DND-41 (cell line): ENCODE data around the gene TSSK2.

Source experiments
- ATAC-seq: fragments of 200-7000 bp; cut with Tn5 transposase; 3 replicates; pipeline ENCODE4 v1.9.1; 2021; ENCODE audit warnings: low read depth; ENCODE audit not compliant: insufficient read depth
- DNase-seq: peaks from one replicate; pipeline ENCODE4 v3.0.0-alpha.2; 2020
- H2AFZ ChIP-seq: 2 replicates; pipeline ENCODE4 v1.6.0; 2012; ENCODE audit warnings: low read depth, low read length
- H3K27ac ChIP-seq: 2 replicates; pipeline ENCODE4 v1.5.1; 2012; ENCODE audit warnings: low read length, inconsistent platforms
- H3K27me3 ChIP-seq: fragments of 200-600 bp; sonication (generic); 2 replicates; pipeline ENCODE4 v1.6.0; 2012; ENCODE audit warnings: low read length, mild to moderate bottlenecking, inconsistent platforms; ENCODE audit not compliant: insufficient read depth, poor library complexity
- H3K36me3 ChIP-seq: 2 replicates; pipeline ENCODE4 v1.5.1; 2012; ENCODE audit warnings: low read length, inconsistent platforms; ENCODE audit not compliant: insufficient read depth
- H3K4me1 ChIP-seq: 2 replicates; pipeline ENCODE4 v1.5.1; 2012; ENCODE audit warnings: mild to moderate bottlenecking, low read length; ENCODE audit not compliant: insufficient read depth
- H3K4me2 ChIP-seq: 2 replicates; pipeline ENCODE4 v1.6.0; 2012; ENCODE audit warnings: mild to moderate bottlenecking, moderate library complexity, low read length, inconsistent platforms; ENCODE audit not compliant: insufficient read depth
- H3K4me3 ChIP-seq, 2 experiments: fragments of 200-600 bp in 1 of 2; shearing (Covaris generic) in 1 of 2; 2 replicates each; pipeline ENCODE4 v1.5.1; 2012 to 2016; ENCODE audit warnings: inconsistent platforms in 2 of 2, low read length in 2 of 2, mild to moderate bottlenecking in 2 of 2, low read depth in 1 of 2, moderate library complexity in 1 of 2
- H3K79me2 ChIP-seq: 2 replicates; pipeline ENCODE4 v1.6.0; 2012; ENCODE audit warnings: low read length, inconsistent platforms; ENCODE audit not compliant: insufficient read depth
- H3K9ac ChIP-seq: 2 replicates; pipeline ENCODE4 v1.6.0; 2012; ENCODE audit warnings: low read depth, mild to moderate bottlenecking, inconsistent platforms, low read length, moderate library complexity
- H3K9me3 ChIP-seq: 2 replicates; pipeline ENCODE4 v1.5.1; 2012; ENCODE audit warnings: low read length, moderate library complexity, mild to moderate bottlenecking, inconsistent platforms; ENCODE audit not compliant: insufficient read depth, severe bottlenecking
- H4K20me1 ChIP-seq: 2 replicates; pipeline ENCODE4 v1.6.0; 2012; ENCODE audit warnings: low read length; ENCODE audit not compliant: insufficient read depth
- EZH2 ChIP-seq: IDR thresholded peaks from 3 replicates; pipeline ENCODE4 v1.6.1; 2012; ENCODE audit warnings: borderline replicate concordance, low read depth, mild to moderate bottlenecking, moderate library complexity, low read length, inconsistent platforms; ENCODE audit not compliant: severe bottlenecking
- TF ChIP-seq, protein P1 (sequence below): IDR thresholded peaks from 2 replicates; pipeline ENCODE4 v1.5.1; 2012; ENCODE audit warnings: borderline replicate concordance, low read length, moderate library complexity, mild to moderate bottlenecking; ENCODE audit not compliant: poor library complexity, severe bottlenecking; ENCODE audit errors: extremely low read depth

TSSK2 gene

DNA sequence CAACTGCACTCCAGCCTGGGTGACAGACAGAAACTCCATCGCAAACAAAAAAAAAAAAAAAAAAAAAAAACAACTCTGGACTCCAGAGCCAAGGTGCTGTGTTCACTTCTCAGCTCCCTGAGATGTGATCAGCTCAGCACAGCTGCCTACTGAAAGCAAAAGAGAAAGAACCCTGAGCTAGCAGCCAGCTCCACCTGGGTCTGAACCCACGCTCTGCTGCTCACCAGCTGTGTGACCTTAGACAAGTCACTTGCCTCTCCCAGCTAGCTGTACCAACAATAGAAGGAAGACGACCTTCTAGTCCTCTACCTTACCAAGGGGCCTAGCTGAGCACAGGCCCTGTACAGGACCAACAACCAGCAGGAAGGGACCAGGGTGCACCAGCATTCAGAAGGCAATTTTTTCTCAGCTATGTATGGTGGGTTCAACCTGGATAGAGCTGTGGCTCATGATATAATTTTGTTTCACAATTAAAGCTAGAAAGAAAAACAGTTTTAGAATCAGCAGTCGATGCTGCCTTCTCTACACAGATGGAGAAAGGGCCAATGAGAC lies 12.7 kb upstream of the TSSK2 start:
- TF ChIP-seq EZH2 = no peak
- TF ChIP-seq, protein P1, sequence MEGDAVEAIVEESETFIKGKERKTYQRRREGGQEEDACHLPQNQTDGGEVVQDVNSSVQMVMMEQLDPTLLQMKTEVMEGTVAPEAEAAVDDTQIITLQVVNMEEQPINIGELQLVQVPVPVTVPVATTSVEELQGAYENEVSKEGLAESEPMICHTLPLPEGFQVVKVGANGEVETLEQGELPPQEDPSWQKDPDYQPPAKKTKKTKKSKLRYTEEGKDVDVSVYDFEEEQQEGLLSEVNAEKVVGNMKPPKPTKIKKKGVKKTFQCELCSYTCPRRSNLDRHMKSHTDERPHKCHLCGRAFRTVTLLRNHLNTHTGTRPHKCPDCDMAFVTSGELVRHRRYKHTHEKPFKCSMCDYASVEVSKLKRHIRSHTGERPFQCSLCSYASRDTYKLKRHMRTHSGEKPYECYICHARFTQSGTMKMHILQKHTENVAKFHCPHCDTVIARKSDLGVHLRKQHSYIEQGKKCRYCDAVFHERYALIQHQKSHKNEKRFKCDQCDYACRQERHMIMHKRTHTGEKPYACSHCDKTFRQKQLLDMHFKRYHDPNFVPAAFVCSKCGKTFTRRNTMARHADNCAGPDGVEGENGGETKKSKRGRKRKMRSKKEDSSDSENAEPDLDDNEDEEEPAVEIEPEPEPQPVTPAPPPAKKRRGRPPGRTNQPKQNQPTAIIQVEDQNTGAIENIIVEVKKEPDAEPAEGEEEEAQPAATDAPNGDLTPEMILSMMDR = no peak
- Histone ChIP-seq H3K27me3 (no peaks in the 10 kb centered on the region), H3K79me2 (peaks cover 88% of the 10 kb centered on the region), H3K4me2 (peak overlapping the region; percentile 17; the same call in 1 of the 2 replicates), H4K20me1 (peaks cover 73% of the 10 kb centered on the region), H3K4me3 (no peak overlapping the region), H3K9ac (no peak overlapping the region), H3K4me1 (peaks cover 46% of the 10 kb centered on the region), H3K36me3 (peaks cover 50% of the 10 kb centered on the region), H2AFZ (no peak overlapping the region), H3K9me3 (no peaks in the 10 kb centered on the region), H3K27ac (no peak overlapping the region)
- DNase-seq (peak; percentile 30), ATAC-seq (no peak)

DNA sequence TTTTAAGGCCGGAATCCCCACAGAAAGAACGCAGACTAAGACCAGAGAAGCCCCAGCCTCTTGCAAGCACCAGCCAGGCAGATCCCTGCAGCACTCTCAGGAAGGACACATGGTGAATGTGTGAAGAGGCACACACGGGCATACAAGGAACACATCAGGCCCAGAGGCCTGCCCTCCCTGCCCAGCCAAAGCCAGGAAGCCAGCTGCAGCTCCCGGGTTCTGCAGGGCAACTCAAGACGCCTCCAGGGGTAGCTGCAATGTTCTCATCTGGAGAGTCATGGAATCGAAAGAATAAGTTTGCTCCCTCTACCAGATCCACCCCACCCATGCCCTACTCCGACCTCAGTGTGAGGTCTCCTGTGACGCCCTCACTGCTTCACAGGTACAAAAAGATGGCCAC lies 11.2 kb upstream of the TSSK2 start:
- H2AFZ ChIP-seq = no peak overlapping the region
- peaks cover 50% of the 10 kb centered on the region for H3K36me3 ChIP-seq
- H3K27ac ChIP-seq = peak overlapping the region; percentile 39; the same call in 1 of the 2 replicates
- H3K4me2 ChIP-seq = peak overlapping the region; percentile 94
- H3K79me2 ChIP-seq = peaks cover 72% of the 10 kb centered on the region
- peaks cover 46% of the 10 kb centered on the region for H3K4me1 ChIP-seq
- H3K9ac ChIP-seq = peak overlapping the region; percentile 89; the same call in 1 of the 2 replicates
- ATAC-seq = no peak
- peak overlapping the region in 1 of 2 experiments; percentile 100; a peak in 2 of 4 replicates for H3K4me3 ChIP-seq
- no peaks in the 10 kb centered on the region for H3K9me3 ChIP-seq
- no peaks in the 10 kb centered on the region for H3K27me3 ChIP-seq
- DNase-seq = no peak
- H4K20me1 ChIP-seq = peaks cover 63% of the 10 kb centered on the region
- no peak for TF ChIP-seq EZH2
- TF ChIP-seq, protein P1 = no peak

DNA sequence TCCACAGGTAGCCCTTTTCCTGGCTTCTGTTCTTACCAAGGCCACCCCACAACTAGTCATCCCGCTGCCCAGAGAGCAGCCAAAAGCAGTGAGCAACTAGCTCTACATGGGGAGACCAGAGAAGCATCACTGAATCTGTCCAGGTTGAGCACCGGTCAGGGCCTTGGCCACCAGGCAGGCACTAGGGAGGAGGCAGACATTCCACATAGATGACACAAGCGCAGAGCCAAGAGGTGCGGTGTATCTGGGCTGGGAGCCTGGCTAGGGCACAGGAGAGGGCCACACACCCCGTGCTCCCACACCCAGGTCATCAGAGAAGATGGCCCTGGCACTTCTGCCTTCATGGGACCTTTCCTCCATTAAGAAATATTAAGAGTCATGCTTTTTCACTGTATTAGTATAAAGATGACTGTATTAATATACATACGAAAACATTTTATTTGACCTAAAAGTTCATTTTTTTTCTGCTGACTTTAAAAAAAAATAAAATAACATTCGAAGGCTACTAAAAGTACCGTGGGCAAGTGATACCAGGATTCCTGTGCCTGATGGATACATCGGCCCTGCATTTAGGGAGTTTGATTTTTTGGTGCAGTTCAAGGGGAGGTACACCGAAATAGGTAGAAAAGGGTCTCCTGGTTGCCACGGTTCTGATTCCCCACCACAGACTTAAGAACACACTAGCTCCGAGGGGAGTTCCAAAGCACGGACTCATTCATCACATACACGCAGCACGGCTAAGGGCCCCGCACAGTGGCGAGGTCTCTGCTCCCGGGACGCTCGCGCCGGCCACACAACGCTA lies 10.1 kb upstream of the TSSK2 start:
- no peaks in the 10 kb centered on the region for H3K9me3 ChIP-seq
- TF ChIP-seq, protein P1 = no peak
- TF ChIP-seq EZH2 = no peak
- no peak for ATAC-seq
- DNase-seq = no peak
- H3K9ac ChIP-seq = peak overlapping the region; percentile 89
- peaks cover 42% of the 10 kb centered on the region for H3K36me3 ChIP-seq
- H4K20me1 ChIP-seq = peaks cover 52% of the 10 kb centered on the region
- no peaks in the 10 kb centered on the region for H3K27me3 ChIP-seq
- peak overlapping the region; percentile 90 for H3K27ac ChIP-seq
- peak overlapping the region; percentile 95 for H2AFZ ChIP-seq
- H3K79me2 ChIP-seq = peaks cover 62% of the 10 kb centered on the region
- H3K4me1 ChIP-seq = peaks cover 41% of the 10 kb centered on the region
- peak overlapping the region; percentile 94 for H3K4me2 ChIP-seq
- H3K4me3 ChIP-seq = peak overlapping the region; percentile 92 to 100; a peak in 3 of 4 replicates
